Endothelial cell (in vitro differentiated cells): ENCODE data around the gene CRELD2. TPM values are rescaled to one million over a fixed set of nuclear protein-coding genes. Genes with fewer than 3 reads are reported as not detected.
"Not testable (repeated sequence)": the region's sequence is repeated elsewhere in the genome, so short reads cannot be mapped to it uniquely, and the experiment has no call there.

ENCODE experiments used
- DNase-seq: peaks from one replicate; pipeline ENCODE4 v3.0.0; 2021; ENCODE audit warnings: low spot score
- H3K27ac Mint-ChIP-seq: one replicate; pipeline ENCODE4 v1.8.0; 2021; ENCODE audit warnings: mixed read lengths, inconsistent platforms; ENCODE audit not compliant: unreplicated experiment
- H3K27me3 Mint-ChIP-seq: one replicate; pipeline ENCODE4 v1.8.0; 2021; ENCODE audit warnings: mild to moderate bottlenecking, moderate library complexity, mixed read lengths, inconsistent platforms; ENCODE audit not compliant: unreplicated experiment
- H3K36me3 Mint-ChIP-seq: one replicate; pipeline ENCODE4 v1.8.0; 2021; ENCODE audit warnings: mild to moderate bottlenecking, low read depth, mixed read lengths, inconsistent platforms; ENCODE audit not compliant: unreplicated experiment
- H3K4me1 Mint-ChIP-seq: one replicate; pipeline ENCODE4 v1.8.0; 2021; ENCODE audit warnings: mild to moderate bottlenecking, mixed read lengths, inconsistent platforms; ENCODE audit not compliant: unreplicated experiment
- H3K4me3 Mint-ChIP-seq: one replicate; pipeline ENCODE4 v1.8.0; 2021; ENCODE audit warnings: mild to moderate bottlenecking, mixed read lengths, inconsistent platforms; ENCODE audit not compliant: unreplicated experiment
- H3K9me3 Mint-ChIP-seq: one replicate; pipeline ENCODE4 v1.8.0; 2021; ENCODE audit warnings: mixed read lengths, inconsistent platforms; ENCODE audit not compliant: unreplicated experiment
- CTCF ChIP-seq: fragments of 200-600 bp; sonication (generic); IDR thresholded peaks from one replicate; pipeline ENCODE4 v1.5.0; 2021; ENCODE audit warnings: antibody characterized with exemption; ENCODE audit not compliant: unreplicated experiment
- total RNA-seq: library from RNA; stranded (reverse); fragmentation: NEBNext Ultra II Directional; extraction: Animal tissue kit (Norgen Biotek cat#: 25700); gene quantifications from one replicate; pipeline ENCODE4 v1.2.1, GENCODE V29; 2021; ENCODE audit not compliant: unreplicated experiment

CRELD2 gene
- total RNA-seq, 1 donor from 2014 or later, result 207 TPM

- peaks cover 5% of the 10 kb centered on the region for H3K27me3 Mint-ChIP-seq
- H3K27ac Mint-ChIP-seq, result no peak overlapping the region
- no peak for DNase-seq
- H3K4me3 Mint-ChIP-seq, result no peak overlapping the region
- TF ChIP-seq CTCF, result no peak
- peaks cover 3% of the 10 kb centered on the region for H3K9me3 Mint-ChIP-seq
- no peaks in the 10 kb centered on the region for H3K36me3 Mint-ChIP-seq
- peaks cover 22% of the 10 kb centered on the region for H3K4me1 Mint-ChIP-seq
Measured at GRCh38 chr22:49943405-49943765, 25.0 kb downstream of the CRELD2 start.

- Mint-ChIP-seq H3K27ac (no peak overlapping the region), H3K4me1 (peaks cover 18% of the 10 kb centered on the region), H3K4me3 (no peak overlapping the region), H3K9me3 (peaks cover 3% of the 10 kb centered on the region), H3K27me3 (peaks cover 3% of the 10 kb centered on the region), H3K36me3 (no peaks in the 10 kb centered on the region)
- no peak for TF ChIP-seq CTCF
- DNase-seq, result no peak
Measured at GRCh38 chr22:49943771-49944398, 25.5 kb downstream of the CRELD2 start.

GRCh38 chr22:49944399-49944891 lies 26.0 kb downstream of the CRELD2 start:
- peaks cover 3% of the 10 kb centered on the region for H3K9me3 Mint-ChIP-seq
- no peak for DNase-seq
- H3K27ac Mint-ChIP-seq, result no peak overlapping the region
- H3K4me3 Mint-ChIP-seq, result no peak overlapping the region
- no peak for TF ChIP-seq CTCF
- peaks cover 3% of the 10 kb centered on the region for H3K27me3 Mint-ChIP-seq
- peaks cover 12% of the 10 kb centered on the region for H3K4me1 Mint-ChIP-seq
- no peaks in the 10 kb centered on the region for H3K36me3 Mint-ChIP-seq

- not testable (repeated sequence) for H3K4me3 Mint-ChIP-seq
Measured at GRCh38 chr22:49945042-49945794, 26.8 kb downstream of the CRELD2 start.

GRCh38 chr22:49946612-49947295 lies 28.3 kb downstream of the CRELD2 start:
- TF ChIP-seq CTCF, result no peak
- peak overlapping the region; percentile 48 for H3K27ac Mint-ChIP-seq
- no peak for DNase-seq
- H3K9me3 Mint-ChIP-seq, result no peaks in the 10 kb centered on the region
- H3K27me3 Mint-ChIP-seq, result peaks cover 3% of the 10 kb centered on the region
- H3K4me3 Mint-ChIP-seq, result no peak overlapping the region
- H3K36me3 Mint-ChIP-seq, result no peaks in the 10 kb centered on the region
- peaks cover 9% of the 10 kb centered on the region for H3K4me1 Mint-ChIP-seq

More at GRCh38 chr22:49945042-49945794, 26.8 kb downstream of the CRELD2 start:
- peaks cover 11% of the 10 kb centered on the region for H3K4me1 Mint-ChIP-seq
- H3K36me3 Mint-ChIP-seq, H3K27me3 Mint-ChIP-seq, DNase-seq, H3K27ac Mint-ChIP-seq, H3K9me3 Mint-ChIP-seq: not testable (repeated sequence)
